ENCODE results near the gene MUC21. TPM values are rescaled to one million over a fixed set of nuclear protein-coding genes. Genes with fewer than 3 reads are reported as not detected.

MUC21 gene
- total RNA-seq = not detected
- polyA plus RNA-seq = under 1 TPM in 1 of 2 donors, not detected in 1; 0.09 TPM
- long read RNA-seq, donor 1 = 0 reads
- long read RNA-seq, donor 2 = 0 reads
- long read RNA-seq, donor 3 = 0 reads

DNA sequence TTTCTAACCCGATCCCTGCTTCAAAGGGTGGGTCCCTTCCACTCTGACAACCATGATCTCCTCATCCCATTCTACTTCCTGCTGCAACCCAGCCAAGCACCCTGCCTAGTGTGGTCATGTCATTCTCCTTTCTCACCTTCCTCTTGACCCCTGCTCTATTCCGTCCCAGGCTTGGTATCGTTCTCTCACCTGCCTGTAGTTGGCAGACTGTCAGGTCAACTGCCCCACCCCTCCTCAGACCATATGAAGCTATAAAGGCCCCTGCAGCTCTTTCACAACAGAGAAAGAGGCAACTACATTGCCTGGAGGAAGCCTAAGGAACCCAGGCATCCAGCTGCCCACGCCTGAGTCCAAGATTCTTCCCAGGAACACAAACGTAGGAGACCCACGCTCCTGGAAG, at the start of gene MUC21:
Gene MUC21 (plus strand): TSS at position 280 of the 400 bp plus-strand sequence. CDS start 241 bp downstream, outside the sequence.
- 73 to 85% methylated on average over 6 of the region's 6 CpGs for WGBS, 2 donors
- H3K27me3 ChIP-seq = peaks cover 0 to 14% (median 0%) of the 10 kb centered on the region in 7 donors
- ATAC-seq (no peak), DNase-seq (no peak)
- H3K4me1 ChIP-seq = peaks cover 0 to 12% (median 6%) of the 10 kb centered on the region in 9 donors
- no peaks in the 10 kb centered on the region for H3K9me3 ChIP-seq
- intact Hi-C loops (cut with DNase I) = no loop called here
- TF ChIP-seq, protein P1, sequence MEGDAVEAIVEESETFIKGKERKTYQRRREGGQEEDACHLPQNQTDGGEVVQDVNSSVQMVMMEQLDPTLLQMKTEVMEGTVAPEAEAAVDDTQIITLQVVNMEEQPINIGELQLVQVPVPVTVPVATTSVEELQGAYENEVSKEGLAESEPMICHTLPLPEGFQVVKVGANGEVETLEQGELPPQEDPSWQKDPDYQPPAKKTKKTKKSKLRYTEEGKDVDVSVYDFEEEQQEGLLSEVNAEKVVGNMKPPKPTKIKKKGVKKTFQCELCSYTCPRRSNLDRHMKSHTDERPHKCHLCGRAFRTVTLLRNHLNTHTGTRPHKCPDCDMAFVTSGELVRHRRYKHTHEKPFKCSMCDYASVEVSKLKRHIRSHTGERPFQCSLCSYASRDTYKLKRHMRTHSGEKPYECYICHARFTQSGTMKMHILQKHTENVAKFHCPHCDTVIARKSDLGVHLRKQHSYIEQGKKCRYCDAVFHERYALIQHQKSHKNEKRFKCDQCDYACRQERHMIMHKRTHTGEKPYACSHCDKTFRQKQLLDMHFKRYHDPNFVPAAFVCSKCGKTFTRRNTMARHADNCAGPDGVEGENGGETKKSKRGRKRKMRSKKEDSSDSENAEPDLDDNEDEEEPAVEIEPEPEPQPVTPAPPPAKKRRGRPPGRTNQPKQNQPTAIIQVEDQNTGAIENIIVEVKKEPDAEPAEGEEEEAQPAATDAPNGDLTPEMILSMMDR (IDR thresholded peaks at IDR 0.05) = no peak
- no peak within 1 kb of the TSS for H3K27ac ChIP-seq
- no peak within 1 kb of the TSS for H3K4me3 ChIP-seq
- no peaks in the 10 kb centered on the region for H3K36me3 ChIP-seq

DNA sequence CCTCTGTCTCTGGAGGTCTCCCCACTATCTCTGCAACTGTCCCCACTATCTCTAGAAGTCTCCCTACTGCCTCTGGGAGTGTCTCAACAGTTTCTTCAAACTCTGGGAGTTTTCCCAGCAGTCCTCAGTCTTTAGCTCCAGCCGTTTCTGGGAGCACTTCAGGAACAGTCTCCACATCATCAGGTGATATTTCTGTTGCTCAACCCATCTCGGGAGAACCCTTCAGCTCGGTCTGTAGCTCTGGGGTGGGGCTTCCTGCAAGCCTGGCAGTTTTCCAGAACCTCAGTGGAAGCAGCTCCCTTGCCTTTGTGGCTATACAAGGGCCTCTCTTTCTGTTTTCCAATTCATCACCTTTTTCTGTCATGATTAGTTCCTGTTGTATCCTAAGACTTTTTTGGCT, 48.5 kb upstream of the MUC21 start:
- no peaks in the 10 kb centered on the region for H3K36me3 ChIP-seq
- H3K27me3 ChIP-seq = peaks cover 0 to 11% (median 0%) of the 10 kb centered on the region in 7 donors
- DNase-seq (no peak), ATAC-seq (no peak)
- H3K4me1 ChIP-seq = no peaks in the 10 kb centered on the region
- H3K27ac ChIP-seq = no peak overlapping the region
- H3K9me3 ChIP-seq = no peaks in the 10 kb centered on the region
- 22 to 26% methylated on average over 3 of the region's 3 CpGs for WGBS, 2 donors
- intact Hi-C loops (cut with DNase I) = loop anchor here in 1 of 10 donors (5.0 kb wide), 1 partner anchor 102 kb away; no protein-coding TSS in a partner anchor
- H3K4me3 ChIP-seq = no peak overlapping the region
- TF ChIP-seq, protein P1 (IDR thresholded peaks at IDR 0.05) = no peak

- DNase-seq = no peak
- ATAC-seq = no peak
- Histone ChIP-seq H3K36me3 (no peaks in the 10 kb centered on the region), H3K27me3 (peaks cover 0 to 21% (median 9%) of the 10 kb centered on the region in 7 donors), H3K4me1 (peaks cover 0 to 4% (median under 1%) of the 10 kb centered on the region in 9 donors), H3K9me3 (no peaks in the 10 kb centered on the region), H3K4me3 (no peak overlapping the region), H3K27ac (no peak overlapping the region)
- TF ChIP-seq, protein P1 (IDR thresholded peaks at IDR 0.05) = no peak
- 77 to 78% methylated on average over 6 of the region's 6 CpGs for WGBS, 2 donors
- intact Hi-C loops (cut with DNase I) = loop anchor here in 1 of 10 donors (5.0 kb wide), 1 partner anchor 100 kb away; no protein-coding TSS in a partner anchor
These were observed 46.3 kb upstream of the MUC21 start for GRCh38 chr6:30937265-30937664.

- ATAC-seq = no peak
These were observed 44.8 kb upstream of the MUC21 start for GRCh38 chr6:30938730-30939129.

More at GRCh38 chr6:30938730-30939129, 44.8 kb upstream of the MUC21 start:
- Histone ChIP-seq H3K27me3 (peaks cover 0 to 22% (median 9%) of the 10 kb centered on the region in 7 donors), H3K27ac (no peak overlapping the region), H3K9me3 (no peaks in the 10 kb centered on the region), H3K4me1 (peaks cover 0 to 13% (median 7%) of the 10 kb centered on the region in 9 donors), H3K4me3 (no peak overlapping the region), H3K36me3 (no peaks in the 10 kb centered on the region)
- no peak for DNase-seq
- intact Hi-C loops (cut with DNase I) = loop anchor here in 1 of 10 donors (5.0 kb wide), 1 partner anchor 99 kb away; no protein-coding TSS in a partner anchor
- TF ChIP-seq, protein P1 (IDR thresholded peaks at IDR 0.05) = no peak
- WGBS, 2 donors = 78 to 82% methylated on average over 4 of the region's 4 CpGs
